K562 (cell line): ENCODE data around the gene KCTD19. TPM values are rescaled to one million over a fixed set of nuclear protein-coding genes. Genes with fewer than 3 reads are reported as not detected.

Experiments
- polyA plus RNA-seq, 8 experiments: library from polyadenylated mRNA; depleted of rRNA in 4 of 8; stranded (reverse) in 5 of 8; unstranded in 3 of 8; fragments of >200 nt; fragmentation: Nextera tagmentation in 2 of 8; fragmentation: Illumina TruSeq in 1 of 8; extraction: Ambion mirVana in 2 of 8; extraction: Trizol in 1 of 8; gene quantifications; 2 replicates each; pipeline versions ENCODE4 v1.2.1 to v1.2.3, GENCODE V29; 2011 to 2014; ENCODE audit warnings: inconsistent platforms in 1 of 8, missing spikeins in 1 of 8
- total RNA-seq, 7 experiments: library from RNA; depleted of rRNA in 6 of 7; stranded (reverse); fragments of >200 nt in 6 of 7; fragmentation: Illumina TruSeq in 2 of 7; extraction: Trizol in 2 of 7; gene quantifications; 2 replicates each; pipeline versions ENCODE4 v1.2.1 to v1.2.3, GENCODE V29; 2011 to 2021; ENCODE audit warnings: low replicate concordance in 1 of 7
- TF ChIP-seq, protein P1 (sequence below): fragments of 450-650 bp; IDR thresholded peaks from 2 replicates; pipeline ENCODE4 v1.6.1; 2016; ENCODE audit warnings: low read depth
- TF ChIP-seq, protein P2 (sequence below): sonication (generic); formaldehyde crosslinking; IDR thresholded peaks from 2 replicates; pipeline ENCODE4 v1.8.1; 2023; ENCODE audit warnings: mild to moderate bottlenecking, missing genetic modification reagents

KCTD19 gene
- total and polyA plus RNA-seq, 9 of the 15 experiments (the other 6 are each of a cell fraction or from before 2014, with no cell fraction given), result 0.03 to 0.91 (median 0.22) TPM; not detected in 2

DNA sequence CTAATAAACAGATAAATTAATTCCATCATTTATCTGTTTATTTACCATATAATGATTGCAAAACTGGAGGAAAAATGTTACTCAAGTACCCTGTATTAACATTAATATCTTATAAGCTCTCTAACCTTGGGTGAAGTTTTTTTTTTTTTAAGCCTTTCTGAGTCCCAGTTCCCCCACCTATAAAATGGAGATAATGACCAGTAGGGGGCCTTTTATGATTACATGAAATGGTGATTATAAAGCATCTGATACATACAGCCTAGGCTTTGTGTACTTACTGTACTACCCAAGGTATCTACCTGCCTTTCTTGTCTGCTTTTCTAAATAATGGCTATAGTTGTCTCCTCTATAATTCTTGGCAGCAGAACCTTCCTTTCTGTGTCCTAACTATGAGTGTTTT lies 22.6 kb upstream of the KCTD19 start (continued):
- TF ChIP-seq, protein P1, sequence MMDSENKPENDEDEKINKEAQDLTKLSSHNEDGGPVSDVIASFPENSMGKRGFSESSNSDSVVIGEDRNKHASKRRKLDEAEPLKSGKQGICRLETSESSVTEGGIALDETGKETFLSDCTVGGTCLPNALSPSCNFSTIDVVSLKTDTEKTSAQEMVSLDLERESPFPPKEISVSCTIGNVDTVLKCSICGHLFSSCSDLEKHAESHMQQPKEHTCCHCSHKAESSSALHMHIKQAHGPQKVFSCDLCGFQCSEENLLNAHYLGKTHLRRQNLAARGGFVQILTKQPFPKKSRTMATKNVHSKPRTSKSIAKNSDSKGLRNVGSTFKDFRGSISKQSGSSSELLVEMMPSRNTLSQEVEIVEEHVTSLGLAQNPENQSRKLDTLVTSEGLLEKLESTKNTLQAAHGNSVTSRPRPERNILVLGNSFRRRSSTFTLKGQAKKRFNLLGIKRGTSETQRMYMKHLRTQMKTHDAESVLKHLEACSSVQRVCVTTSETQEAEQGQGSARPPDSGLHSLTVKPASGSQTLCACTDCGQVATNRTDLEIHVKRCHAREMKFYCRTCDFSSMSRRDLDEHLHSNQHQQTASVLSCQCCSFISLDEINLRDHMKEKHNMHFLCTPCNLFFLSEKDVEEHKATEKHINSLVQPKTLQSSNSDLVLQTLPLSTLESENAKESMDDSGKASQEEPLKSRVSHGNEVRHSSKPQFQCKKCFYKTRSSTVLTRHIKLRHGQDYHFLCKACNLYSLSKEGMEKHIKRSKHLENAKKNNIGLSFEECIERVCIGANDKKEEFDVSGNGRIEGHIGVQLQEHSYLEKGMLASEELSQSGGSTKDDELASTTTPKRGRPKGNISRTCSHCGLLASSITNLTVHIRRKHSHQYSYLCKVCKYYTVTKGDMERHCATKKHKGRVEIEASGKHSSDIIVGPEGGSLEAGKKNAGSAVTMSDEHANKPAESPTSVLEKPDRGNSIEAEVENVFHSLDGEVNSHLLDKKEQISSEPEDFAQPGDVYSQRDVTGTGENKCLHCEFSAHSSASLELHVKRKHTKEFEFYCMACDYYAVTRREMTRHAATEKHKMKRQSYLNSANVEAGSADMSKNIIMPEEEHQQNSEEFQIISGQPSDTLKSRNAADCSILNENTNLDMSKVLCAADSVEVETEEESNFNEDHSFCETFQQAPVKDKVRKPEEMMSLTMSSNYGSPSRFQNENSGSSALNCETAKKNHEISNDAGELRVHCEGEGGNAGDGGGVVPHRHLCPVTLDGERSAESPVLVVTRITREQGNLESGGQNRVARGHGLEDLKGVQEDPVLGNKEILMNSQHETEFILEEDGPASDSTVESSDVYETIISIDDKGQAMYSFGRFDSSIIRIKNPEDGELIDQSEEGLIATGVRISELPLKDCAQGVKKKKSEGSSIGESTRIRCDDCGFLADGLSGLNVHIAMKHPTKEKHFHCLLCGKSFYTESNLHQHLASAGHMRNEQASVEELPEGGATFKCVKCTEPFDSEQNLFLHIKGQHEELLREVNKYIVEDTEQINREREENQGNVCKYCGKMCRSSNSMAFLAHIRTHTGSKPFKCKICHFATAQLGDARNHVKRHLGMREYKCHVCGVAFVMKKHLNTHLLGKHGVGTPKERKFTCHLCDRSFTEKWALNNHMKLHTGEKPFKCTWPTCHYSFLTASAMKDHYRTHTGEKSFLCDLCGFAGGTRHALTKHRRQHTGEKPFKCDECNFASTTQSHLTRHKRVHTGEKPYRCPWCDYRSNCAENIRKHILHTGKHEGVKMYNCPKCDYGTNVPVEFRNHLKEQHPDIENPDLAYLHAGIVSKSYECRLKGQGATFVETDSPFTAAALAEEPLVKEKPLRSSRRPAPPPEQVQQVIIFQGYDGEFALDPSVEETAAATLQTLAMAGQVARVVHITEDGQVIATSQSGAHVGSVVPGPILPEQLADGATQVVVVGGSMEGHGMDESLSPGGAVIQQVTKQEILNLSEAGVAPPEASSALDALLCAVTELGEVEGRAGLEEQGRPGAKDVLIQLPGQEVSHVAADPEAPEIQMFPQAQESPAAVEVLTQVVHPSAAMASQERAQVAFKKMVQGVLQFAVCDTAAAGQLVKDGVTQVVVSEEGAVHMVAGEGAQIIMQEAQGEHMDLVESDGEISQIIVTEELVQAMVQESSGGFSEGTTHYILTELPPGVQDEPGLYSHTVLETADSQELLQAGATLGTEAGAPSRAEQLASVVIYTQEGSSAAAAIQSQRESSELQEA, result no peak
- TF ChIP-seq, protein P2, sequence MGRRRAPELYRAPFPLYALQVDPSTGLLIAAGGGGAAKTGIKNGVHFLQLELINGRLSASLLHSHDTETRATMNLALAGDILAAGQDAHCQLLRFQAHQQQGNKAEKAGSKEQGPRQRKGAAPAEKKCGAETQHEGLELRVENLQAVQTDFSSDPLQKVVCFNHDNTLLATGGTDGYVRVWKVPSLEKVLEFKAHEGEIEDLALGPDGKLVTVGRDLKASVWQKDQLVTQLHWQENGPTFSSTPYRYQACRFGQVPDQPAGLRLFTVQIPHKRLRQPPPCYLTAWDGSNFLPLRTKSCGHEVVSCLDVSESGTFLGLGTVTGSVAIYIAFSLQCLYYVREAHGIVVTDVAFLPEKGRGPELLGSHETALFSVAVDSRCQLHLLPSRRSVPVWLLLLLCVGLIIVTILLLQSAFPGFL, result no peak
